Measurements from ENCODE around the gene MFNG. TPM values are rescaled to one million over a fixed set of nuclear protein-coding genes. Genes with fewer than 3 reads are reported as not detected.
A peak's percentile ranks its signal among the peaks of the same experiment; 100 is the strongest.

The MFNG gene, protein sequence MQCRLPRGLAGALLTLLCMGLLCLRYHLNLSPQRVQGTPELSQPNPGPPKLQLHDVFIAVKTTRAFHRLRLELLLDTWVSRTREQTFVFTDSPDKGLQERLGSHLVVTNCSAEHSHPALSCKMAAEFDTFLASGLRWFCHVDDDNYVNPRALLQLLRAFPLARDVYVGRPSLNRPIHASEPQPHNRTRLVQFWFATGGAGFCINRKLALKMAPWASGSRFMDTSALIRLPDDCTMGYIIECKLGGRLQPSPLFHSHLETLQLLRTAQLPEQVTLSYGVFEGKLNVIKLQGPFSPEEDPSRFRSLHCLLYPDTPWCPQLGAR
- 2.3 and 10.6 TPM in 2 replicates for total RNA-seq (ENCODE audit: low replicate concordance)

- Histone ChIP-seq H3K36me3 (no peaks in the 10 kb centered on the region), H3K4me3 (peak within 1 kb of the TSS; percentile 36), H3K9ac (no peak within 1 kb of the TSS), H3K27ac (no peak within 1 kb of the TSS), H3K9me3 (ENCODE audit: low read depth) (no peaks in the 10 kb centered on the region), H3F3A (ENCODE audit: low read depth) (peaks cover 28% of the 10 kb centered on the region), H3K4me1 (peaks cover 46% of the 10 kb centered on the region), H3K27me3 (no peaks in the 10 kb centered on the region), H4K20me1 (ENCODE audit: low read depth) (no peaks in the 10 kb centered on the region), H2AFZ (replicated peaks) (no peak within 1 kb of the TSS), H3K4me2 (peak within 1 kb of the TSS; percentile 71), H3K79me2 (ENCODE audit: low read depth) (no peaks in the 10 kb centered on the region)
- peak; percentile 91 for DNase-seq (ENCODE audit: low spot score)
- Mint-ChIP-seq H3K4me3 (peak within 1 kb of the TSS; percentile 69), H3K36me3 (no peaks in the 10 kb centered on the region), H3K27ac (no peak within 1 kb of the TSS), H3K27me3 (ENCODE audit: insufficient read depth, low read depth) (peaks cover 12% of the 10 kb centered on the region), H3K4me1 (peaks cover 57% of the 10 kb centered on the region), H3K9me3 (no peaks in the 10 kb centered on the region)
- TF ChIP-seq EZH2phosphoT487 (IDR thresholded peaks at IDR 0.05) (no peak), CTCF (IDR thresholded peaks at IDR 0.05) (peak; percentile 14), EZH2 (IDR thresholded peaks at IDR 0.05) (no peak)
Observed at GRCh38 chr22:37486224-37486845, at the start of gene MFNG. Gene MFNG (minus strand): TSS chr22:37486384. CDS start chr22:37486177, 207 bp downstream.

DNA sequence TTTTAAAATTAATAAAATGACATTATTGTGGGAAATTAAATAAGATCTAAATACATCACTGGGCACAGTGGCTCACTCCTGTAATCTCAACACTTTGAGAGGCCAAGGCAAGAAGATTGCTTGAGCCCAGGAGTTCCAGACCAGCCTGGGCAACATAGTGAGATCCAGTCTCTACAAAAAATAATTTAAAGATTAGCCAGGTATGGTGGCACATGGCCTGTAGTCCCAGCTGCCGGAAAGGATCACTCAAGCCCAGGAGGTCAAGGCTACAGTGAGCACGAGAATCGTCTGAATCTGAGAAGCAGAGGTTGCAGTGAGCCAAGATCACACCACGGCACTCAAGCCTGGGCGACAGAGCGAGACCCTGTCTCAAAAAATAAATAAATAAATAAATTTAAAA is 49.0 kb upstream of the MFNG start:
- Histone ChIP-seq H3K4me2 (no peak overlapping the region), H3K27ac (no peak overlapping the region), H3K36me3 (no peaks in the 10 kb centered on the region), H4K20me1 (ENCODE audit: low read depth) (no peaks in the 10 kb centered on the region), H2AFZ (replicated peaks) (no peak overlapping the region), H3K27me3 (no peaks in the 10 kb centered on the region), H3K9ac (no peak overlapping the region), H3K79me2 (ENCODE audit: low read depth) (no peaks in the 10 kb centered on the region), H3F3A (ENCODE audit: low read depth) (no peaks in the 10 kb centered on the region), H3K9me3 (ENCODE audit: low read depth) (no peaks in the 10 kb centered on the region), H3K4me3 (no peak overlapping the region), H3K4me1 (no peaks in the 10 kb centered on the region)
- Mint-ChIP-seq H3K27me3 (ENCODE audit: insufficient read depth, low read depth) (peaks cover 8% of the 10 kb centered on the region), H3K36me3 (no peaks in the 10 kb centered on the region), H3K27ac (no peak overlapping the region), H3K4me3 (no peak overlapping the region), H3K4me1 (peaks cover 13% of the 10 kb centered on the region), H3K9me3 (no peaks in the 10 kb centered on the region)
- TF ChIP-seq EZH2phosphoT487 (IDR thresholded peaks at IDR 0.05) = no peak
- no peak for TF ChIP-seq CTCF (IDR thresholded peaks at IDR 0.05)
- no peak for TF ChIP-seq EZH2 (IDR thresholded peaks at IDR 0.05)
- DNase-seq (ENCODE audit: low spot score) = no peak

DNA sequence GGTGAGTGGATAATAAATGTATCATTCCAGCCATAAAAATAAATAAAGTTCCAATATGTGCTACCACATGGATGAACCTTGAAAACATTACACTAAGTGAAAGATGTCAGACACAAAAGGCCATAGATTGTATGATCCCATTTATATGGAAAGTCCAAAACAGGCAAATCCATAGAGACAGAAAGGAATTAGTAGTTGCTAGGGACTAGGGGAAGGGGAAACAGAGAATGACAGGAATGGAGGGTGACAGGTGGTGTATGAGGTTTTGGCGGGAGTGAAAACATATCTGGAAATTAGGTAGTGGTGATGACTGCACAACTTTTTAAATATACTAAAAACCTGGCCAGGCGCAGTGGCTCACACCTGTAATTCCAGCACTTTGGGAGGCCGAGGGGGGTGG is 48.3 kb upstream of the MFNG start:
- no peak for TF ChIP-seq EZH2phosphoT487 (IDR thresholded peaks at IDR 0.05)
- TF ChIP-seq EZH2 (IDR thresholded peaks at IDR 0.05) = no peak
- TF ChIP-seq CTCF (IDR thresholded peaks at IDR 0.05) = no peak
- Mint-ChIP-seq H3K27me3 (ENCODE audit: insufficient read depth, low read depth) (peaks cover 3% of the 10 kb centered on the region), H3K36me3 (no peaks in the 10 kb centered on the region), H3K4me1 (peaks cover 12% of the 10 kb centered on the region), H3K4me3 (no peak overlapping the region), H3K27ac (no peak overlapping the region), H3K9me3 (no peaks in the 10 kb centered on the region)
- Histone ChIP-seq H3K4me1 (no peaks in the 10 kb centered on the region), H3K27me3 (no peaks in the 10 kb centered on the region), H3K9ac (no peak overlapping the region), H3K4me2 (no peak overlapping the region), H2AFZ (replicated peaks) (no peak overlapping the region), H3K4me3 (no peak overlapping the region), H3K27ac (no peak overlapping the region), H3K36me3 (no peaks in the 10 kb centered on the region), H3F3A (ENCODE audit: low read depth) (no peaks in the 10 kb centered on the region), H3K79me2 (ENCODE audit: low read depth) (no peaks in the 10 kb centered on the region), H4K20me1 (ENCODE audit: low read depth) (no peaks in the 10 kb centered on the region), H3K9me3 (ENCODE audit: low read depth) (no peaks in the 10 kb centered on the region)
- DNase-seq (ENCODE audit: low spot score) = no peak

Measured in neural progenitor cell (in vitro differentiated cells).